ENCODE measurements around the gene CCL16. TPM values are rescaled to one million over a fixed set of nuclear protein-coding genes. Genes with fewer than 3 reads are reported as not detected.

The CCL16 gene
- total and polyA plus RNA-seq, 2 of the 4 experiments (the other 2 are of a cell fraction) = not detected

- Histone ChIP-seq H2BK5ac (ENCODE audit: low read depth, low read length, poor library complexity, severe bottlenecking) (no peak overlapping the region), H4K5ac (ENCODE audit: low read depth, low read length) (no peak overlapping the region), H3K27ac (ENCODE audit: insufficient read depth, low read length) (no peak overlapping the region), H3K9me1 (ENCODE audit: insufficient read depth, low read length) (no peaks in the 10 kb centered on the region), H3K56ac (ENCODE audit: extremely low read depth, insufficient read depth, low read length) (no peak overlapping the region), H4K8ac (ENCODE audit: low read depth in 2 of 2, low read length in 2 of 2) (no peak overlapping the region), H3K36me3 (ENCODE audit: control insufficient read depth, insufficient read depth, low read length) (no peaks in the 10 kb centered on the region), H2BK20ac (ENCODE audit: low read depth, low read length) (no peak overlapping the region), H3K27me3 (ENCODE audit: control insufficient read depth, insufficient read depth, low read length) (peaks cover 2% of the 10 kb centered on the region; the same call in 1 of the 2 replicates), H2AK9ac (replicated peaks; ENCODE audit: low read depth, low read length, poor library complexity) (no peak overlapping the region), H2AK5ac (ENCODE audit: low read depth, low read length) (no peak overlapping the region), H3K4me1 (ENCODE audit: control insufficient read depth, insufficient read depth, low read length) (no peaks in the 10 kb centered on the region), H3K23ac (ENCODE audit: low read depth, low read length) (no peak overlapping the region), H3K4me3 (ENCODE audit: insufficient read depth, low read depth, low read length) (no peak overlapping the region), H3K14ac (replicated peaks; ENCODE audit: low read depth, low read length) (no peak overlapping the region), H2BK15ac (ENCODE audit: low read depth, low read length) (no peak overlapping the region), H3K4ac (ENCODE audit: low read depth, low read length) (no peak overlapping the region), H3K4me2 (ENCODE audit: low read depth, low read length) (no peak overlapping the region), H3K9ac (ENCODE audit: low read depth, low read length) (no peak overlapping the region), H2BK120ac (ENCODE audit: low read depth, low read length) (no peak overlapping the region), H4K20me1 (ENCODE audit: insufficient read depth, low read length) (no peaks in the 10 kb centered on the region), H3K79me1 (ENCODE audit: low read depth in 1 of 2, low read length in 2 of 2) (no peaks in the 10 kb centered on the region), H4K91ac (ENCODE audit: insufficient read depth, low read depth, low read length) (no peak overlapping the region), H3K18ac (ENCODE audit: low read depth, low read length) (no peak overlapping the region), H2AFZ (replicated peaks; ENCODE audit: low read length, poor library complexity) (no peak overlapping the region), H3K9me3 (ENCODE audit: control insufficient read depth, insufficient read depth, low read length) (no peaks in the 10 kb centered on the region)
- CTCF ChIA-PET = no interaction called here
- TF ChIP-seq FOS (IDR thresholded peaks at IDR 0.05; ENCODE audit: low read depth, low read length) (no peak), RAD21 (IDR thresholded peaks at IDR 0.05; ENCODE audit: low read length) (no peak), ELK1 (IDR thresholded peaks at IDR 0.05; ENCODE audit: borderline replicate concordance, low read depth, low read length) (no peak), SMC3 (IDR thresholded peaks at IDR 0.05; ENCODE audit: low read depth, low read length) (no peak), BHLHE40 (IDR thresholded peaks at IDR 0.05; ENCODE audit: low read depth, low read length) (no peak), NFE2L2 (IDR thresholded peaks at IDR 0.05; ENCODE audit: low read depth, low read length) (no peak), USF2 (IDR thresholded peaks at IDR 0.05; ENCODE audit: low read depth, low read length) (no peak), CEBPB (IDR thresholded peaks at IDR 0.05; ENCODE audit: low read depth, low read length) (no peak), CTCF (conservative IDR thresholded peaks at IDR 0.05; ENCODE audit: low read depth, low read length) (no peak), MXI1 (IDR thresholded peaks at IDR 0.05; ENCODE audit: borderline replicate concordance, low read depth, low read length) (no peak), RCOR1 (IDR thresholded peaks at IDR 0.05; ENCODE audit: insufficient replicate concordance, low read length) (no peak)
- no peak for DNase-seq
- WGBS, 2 experiments (ENCODE audit: extremely low coverage in 2 of 2, insufficient read length in 1 of 2) = 46% methylated on average over 3 of the region's 7 CpGs; no CpG with 5 or more reads in 1 of the 2 experiments
- ATAC-seq (ENCODE audit: low read depth) = no peak
- POLR2A ChIA-PET (ENCODE audit: unreplicated experiment) = no interaction called here
- no TSS peak for BruUV-seq (replicated peaks)
- intact Hi-C loops (cut with micrococcal nuclease) (no loop called here), in situ Hi-C loops (cut with MboI; ENCODE audit: low sequenced_read_pairs) (no loop called here), dilution Hi-C loops (cut with HindIII; ENCODE audit: low sequenced_read_pairs, unreplicated experiment) (no loop called here)
Observed at GRCh38 chr17:35965272-35965671, 16.0 kb downstream of the CCL16 start.
